A549 (cell line): ENCODE results near the gene CBR3. TPM values are rescaled to one million over a fixed set of nuclear protein-coding genes. Genes with fewer than 3 reads are reported as not detected.

Source experiments
- ATAC-seq, 2 experiments: fragments of 200-7000 bp in 1 of 2; fragments of >200 bp in 1 of 2; cut with Nextera tagmentation in 1 of 2; cut with Tn5 transposase in 1 of 2; 3 replicates each; pipeline versions ENCODE4 v1.8.0 to v1.9.1; 2018 to 2020; ENCODE audit warnings: mild to moderate bottlenecking in 1 of 2, moderate library complexity in 1 of 2
- CTCF ChIA-PET: fragments of 300-600 bp; sonication (Branson Sonifier 250); formaldehyde crosslinking; extraction: SDS; loops from one replicate; lab custom pipeline; 2021; ENCODE audit warnings: antibody characterized with exemption, inconsistent platforms; lab: Yijun Ruan, JAX
- POLR2A ChIA-PET: fragments of 350-600 bp; formaldehyde crosslinking; extraction: SDS; loops from one replicate; lab custom pipeline; 2021; ENCODE audit warnings: antibody characterized with exemption, inconsistent platforms; lab: Yijun Ruan, JAX
- DNase-seq, 2 experiments: peaks; one replicate each; pipeline versions ENCODE4 v3.0.0 to v3.0.0-alpha.2; 2011 to 2016; ENCODE audit warnings: low read depth in 1 of 2, low spot score in 1 of 2
- FAIRE-seq: peaks from 2 replicates; lab custom pipeline; 2011; peaks lifted over from hg19 to GRCh38; lab: Jason Lieb, UNC
- H3K27ac ChIP-seq, 2 experiments: fragments of >200 bp; sonication (Bioruptor Twin); formaldehyde crosslinking; 3 replicates each; pipeline ENCODE4 v1.5.1; 2016 to 2017
- H3K4me1 ChIP-seq: fragments of >200 bp; sonication (Bioruptor Twin); formaldehyde crosslinking; 3 replicates; pipeline ENCODE4 v1.6.1; 2016
- H3K4me2 ChIP-seq: fragments of >200 bp; sonication (Bioruptor Twin); formaldehyde crosslinking; 3 replicates; pipeline ENCODE4 v1.6.1; 2016
- H3K4me3 ChIP-seq: fragments of >200 bp; sonication (Bioruptor Twin); formaldehyde crosslinking; 3 replicates; pipeline ENCODE4 v1.5.1; 2016
- H3K9me3 ChIP-seq: fragments of >200 bp; sonication (Bioruptor Twin); formaldehyde crosslinking; 3 replicates; pipeline ENCODE4 v1.6.1; 2016
- CBX2 ChIP-seq: fragments of 200-600 bp; sonication (generic); IDR thresholded peaks from 2 replicates; pipeline ENCODE4 v1.6.1; 2016; ENCODE audit warnings: low read depth, mild to moderate bottlenecking, borderline replicate concordance
- CBX8 ChIP-seq: fragments of 200-600 bp; sonication (generic); IDR thresholded peaks from 2 replicates; pipeline ENCODE4 v1.6.1; 2016
- CTCF ChIP-seq: fragments of >200 bp; sonication (Bioruptor Twin); formaldehyde crosslinking; IDR thresholded peaks from 3 replicates; pipeline ENCODE4 v1.5.1; 2016
- EHF ChIP-seq: fragments of 250-450 bp; sonication (Bioruptor Pico); IDR thresholded peaks from 2 replicates; pipeline ENCODE4 v1.5.0; 2020; ENCODE audit warnings: mild to moderate bottlenecking
- EHMT2 ChIP-seq: fragments of 200-600 bp; sonication (generic); IDR thresholded peaks from 2 replicates; pipeline ENCODE4 v1.6.1; 2016; ENCODE audit warnings: antibody characterized with exemption, low read depth, mild to moderate bottlenecking, moderate library complexity
- ELK1 ChIP-seq: fragments of 150-350 bp; IDR thresholded peaks from 2 replicates; pipeline ENCODE4 v1.6.1; 2014; ENCODE audit warnings: low read depth, mild to moderate bottlenecking, low read length
- EP300 ChIP-seq, 2 experiments: fragments of >200 bp; sonication (Bioruptor Twin); formaldehyde crosslinking; IDR thresholded peaks; 2 replicates in 1 of 2; 3 replicates in 1 of 2; pipeline ENCODE4 v1.6.1; 2016 to 2017
- FOSL2 ChIP-seq, 2 experiments: fragments of 450-650 bp in 1 of 2; fragments of >200 bp in 1 of 2; sonication (Bioruptor Twin) in 1 of 2; formaldehyde crosslinking; IDR thresholded peaks; 2 replicates each; pipeline versions ENCODE4 v1.5.0 to v1.6.1; 2016 to 2020; ENCODE audit warnings: mild to moderate bottlenecking in 1 of 2, moderate library complexity in 1 of 2
- FOXS1 ChIP-seq: fragments of 250-450 bp; sonication (Bioruptor Pico); IDR thresholded peaks from 2 replicates; pipeline ENCODE4 v1.5.0; 2020; ENCODE audit warnings: mild to moderate bottlenecking, moderate library complexity
- HDAC2 ChIP-seq: fragments of 200-600 bp; sonication (generic); IDR thresholded peaks from 2 replicates; pipeline ENCODE4 v1.6.1; 2016
- HES2 ChIP-seq: fragments of >200 bp; sonication (Bioruptor Twin); formaldehyde crosslinking; IDR thresholded peaks from 2 replicates; pipeline ENCODE4 v1.6.1; 2016
- HMGXB4 ChIP-seq: fragments of 250-450 bp; sonication (Bioruptor Pico); IDR thresholded peaks from 2 replicates; pipeline ENCODE4 v1.5.0; 2021; ENCODE audit warnings: mild to moderate bottlenecking, moderate library complexity, borderline replicate concordance
- HOXB13 ChIP-seq: fragments of 250-450 bp; sonication (Bioruptor Pico); IDR thresholded peaks from 2 replicates; pipeline ENCODE4 v1.5.0; 2020; ENCODE audit warnings: low read depth, mild to moderate bottlenecking, moderate library complexity
- HOXB5 ChIP-seq: fragments of 250-450 bp; sonication (Bioruptor Pico); IDR thresholded peaks from 2 replicates; pipeline ENCODE4 v1.5.0; 2020; ENCODE audit warnings: mild to moderate bottlenecking, moderate library complexity
- JUN ChIP-seq, 2 experiments: fragments of >200 bp; sonication (Bioruptor Twin); formaldehyde crosslinking; IDR thresholded peaks; 2 replicates in 1 of 2; 3 replicates in 1 of 2; pipeline ENCODE4 v1.6.1; 2016 to 2017
- JUNB ChIP-seq: fragments of >200 bp; sonication (Bioruptor Twin); formaldehyde crosslinking; IDR thresholded peaks from 2 replicates; pipeline ENCODE4 v1.6.1; 2016
- KDM5A ChIP-seq: fragments of 200-600 bp; sonication (generic); IDR thresholded peaks from 2 replicates; pipeline ENCODE4 v1.6.1; 2016; ENCODE audit warnings: antibody characterized with exemption, mild to moderate bottlenecking
- MAX ChIP-seq: IDR thresholded peaks from 2 replicates; pipeline ENCODE4 v1.6.1; 2012
- MAZ ChIP-seq: fragments of 150-350 bp; IDR thresholded peaks from 2 replicates; pipeline ENCODE4 v1.6.1; 2014; ENCODE audit warnings: antibody characterized with exemption, low read depth, low read length, borderline replicate concordance
- NR3C1 ChIP-seq: fragments of >200 bp; sonication (Bioruptor Twin); formaldehyde crosslinking; IDR thresholded peaks from 3 replicates; pipeline ENCODE4 v1.6.1; 2017
- POLR2A ChIP-seq: IDR thresholded peaks from 2 replicates; pipeline ENCODE4 v1.6.1; 2012; ENCODE audit warnings: mild to moderate bottlenecking, low read length
- RFX5 ChIP-seq: fragments of 450-650 bp; IDR thresholded peaks from 2 replicates; pipeline ENCODE4 v1.7.1; 2014; ENCODE audit warnings: antibody characterized with exemption, mild to moderate bottlenecking, moderate library complexity
- SREBF2 ChIP-seq: fragments of 450-650 bp; IDR thresholded peaks from 2 replicates; pipeline ENCODE4 v1.6.1; 2014; ENCODE audit warnings: mild to moderate bottlenecking, moderate library complexity
- TFCP2L1 ChIP-seq: fragments of 250-450 bp; sonication (Bioruptor Pico); IDR thresholded peaks from 2 replicates; pipeline ENCODE4 v1.5.0; 2021; ENCODE audit warnings: mild to moderate bottlenecking
- ZC3H11A ChIP-seq: fragments of 450-650 bp; IDR thresholded peaks from 2 replicates; pipeline ENCODE4 v1.6.1; 2014; ENCODE audit warnings: antibody characterized with exemption, mild to moderate bottlenecking
- ZSCAN20 ChIP-seq: fragments of 250-450 bp; sonication (Bioruptor Pico); IDR thresholded peaks from 2 replicates; pipeline ENCODE4 v1.8.0; 2022; ENCODE audit warnings: mild to moderate bottlenecking, moderate library complexity
- WGBS: methylation state at CpG from one replicate; pipeline ENCODE4 v1.1.6; 2017; ENCODE audit errors: missing lambda C conversion rate; 5-methylcytosine and 5-hydroxymethylcytosine counted together
- polyA plus RNA-seq, 4 experiments: library from polyadenylated mRNA; depleted of rRNA in 3 of 4; stranded (reverse); fragments of >200 nt; fragmentation: RNase III in 1 of 4; extraction: RNeasy Plus Mini Kit Qiagen cat#74134 plus additional on column Dnase treatment in 1 of 4; gene quantifications; 2 replicates in 3 of 4; 3 replicates in 1 of 4; pipeline ENCODE4 v1.2.3, GENCODE V29; 2011 to 2017
- TF ChIP-seq, protein P1 (sequence below): fragments of 450-650 bp; IDR thresholded peaks from 2 replicates; pipeline ENCODE4 v1.6.1; 2014; ENCODE audit warnings: antibody characterized with exemption

The CBR3 gene
- polyA plus RNA-seq, 2 of the 4 experiments (the other 2 are of a cell fraction): 5.9 to 6.1 TPM

- POLR2A ChIA-PET: no interaction called here
- no peaks in the 10 kb centered on the region for H3K9me3 ChIP-seq
Observed at GRCh38 chr21:36165356-36165755, 30.5 kb downstream of the CBR3 start.

GRCh38 chr21:36166705-36167104, 31.8 kb downstream of the CBR3 start:
- CTCF ChIA-PET: interaction anchor here (0.5 to 1.2 kb wide), 2 partner anchors 43 to 138 kb away, joined by 3 to 4 read pairs; no protein-coding TSS in a partner anchor
- no peak for ATAC-seq
- Histone ChIP-seq H3K4me1 (peaks cover 13% of the 10 kb centered on the region), H3K27ac (no peak overlapping the region), H3K4me2 (no peak overlapping the region), H3K9me3 (no peaks in the 10 kb centered on the region), H3K4me3 (no peak overlapping the region)
- POLR2A ChIA-PET: no interaction called here
- no peak for DNase-seq
- no peak for FAIRE-seq
- WGBS: 80% methylated on average over 7 of the region's 7 CpGs
- TF ChIP-seq CBX2: no peak
- no peak for TF ChIP-seq HES2
- no peak for TF ChIP-seq POLR2A
- no peak for TF ChIP-seq JUNB
- no peak for TF ChIP-seq CTCF
- TF ChIP-seq TFCP2L1: no peak
- TF ChIP-seq FOXS1: no peak

More at GRCh38 chr21:36165356-36165755, 30.5 kb downstream of the CBR3 start:
- WGBS: 97% methylated on average over 11 of the region's 11 CpGs
- Histone ChIP-seq H3K4me1 (peaks cover 13% of the 10 kb centered on the region), H3K4me2 (no peak overlapping the region), H3K4me3 (no peak overlapping the region), H3K27ac (no peak overlapping the region)
- CTCF ChIA-PET: no interaction called here
- DNase-seq: no peak
- no peak for ATAC-seq
- no peak for FAIRE-seq
- TF ChIP-seq SREBF2 (no peak), EP300 (IDR thresholded peaks at IDR 0.05) (no peak), EHMT2 (no peak), HMGXB4 (CRISPR knock-in tag) (no peak), RFX5 (no peak)

- no peak for TF ChIP-seq NR3C1
- no peak for TF ChIP-seq KDM5A
- no peak for TF ChIP-seq MAX
- no peak for TF ChIP-seq SREBF2
- TF ChIP-seq, protein P1, sequence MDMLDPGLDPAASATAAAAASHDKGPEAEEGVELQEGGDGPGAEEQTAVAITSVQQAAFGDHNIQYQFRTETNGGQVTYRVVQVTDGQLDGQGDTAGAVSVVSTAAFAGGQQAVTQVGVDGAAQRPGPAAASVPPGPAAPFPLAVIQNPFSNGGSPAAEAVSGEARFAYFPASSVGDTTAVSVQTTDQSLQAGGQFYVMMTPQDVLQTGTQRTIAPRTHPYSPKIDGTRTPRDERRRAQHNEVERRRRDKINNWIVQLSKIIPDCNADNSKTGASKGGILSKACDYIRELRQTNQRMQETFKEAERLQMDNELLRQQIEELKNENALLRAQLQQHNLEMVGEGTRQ: no peak
- no peak for TF ChIP-seq ELK1
- TF ChIP-seq ZC3H11A: no peak
- TF ChIP-seq EP300 (IDR thresholded peaks at IDR 0.05): no peak
- no peak for TF ChIP-seq JUN (IDR thresholded peaks at IDR 0.05)
- no peak for TF ChIP-seq CBX8
- TF ChIP-seq HOXB13 (CRISPR knock-in tag): no peak
- no peak for TF ChIP-seq FOSL2 (IDR thresholded peaks at IDR 0.05)
- TF ChIP-seq FOSL2 (CRISPR knock-in tag; IDR thresholded peaks at IDR 0.05): no peak
- no peak for TF ChIP-seq EHF
- no peak for TF ChIP-seq ZSCAN20
- no peak for TF ChIP-seq MAZ
- TF ChIP-seq HOXB5: no peak
- TF ChIP-seq HDAC2: no peak
- 90% methylated on average over 4 of the region's 4 CpGs for WGBS
- FAIRE-seq (no peak), ATAC-seq (no peak), DNase-seq (no peak)
- Histone ChIP-seq H3K9me3 (no peaks in the 10 kb centered on the region), H3K4me1 (peaks cover 13% of the 10 kb centered on the region), H3K4me2 (no peak overlapping the region), H3K4me3 (no peak overlapping the region), H3K27ac (no peak overlapping the region)
- CTCF ChIA-PET: interaction anchor here (0.6 kb wide), 1 partner anchor 29 kb away, joined by 3 read pairs; no protein-coding TSS in a partner anchor
- POLR2A ChIA-PET: no interaction called here
Observed at GRCh38 chr21:36167541-36167940, 32.7 kb downstream of the CBR3 start.
